ENCODE results near the gene VPS45. TPM values are rescaled to one million over a fixed set of nuclear protein-coding genes. Genes with fewer than 3 reads are reported as not detected.

VPS45 gene
- total RNA-seq, result 41.7 TPM
- polyA plus RNA-seq (ENCODE audit: insufficient read depth, low read depth, low replicate concordance), result 33.1 TPM
- long read RNA-seq, donor 1, partial matches to known transcripts, result 7 of 13 reads
- long read RNA-seq, donor 1, other reads (novel, unspliced or antisense), result 0 of 13 reads
- long read RNA-seq, donor 2, transcript VPS45-202 (15 exons, 2,790 nt), result major isoform, 6 of 10 reads
- long read RNA-seq, donor 2, partial matches to known transcripts, result 0 of 10 reads
- long read RNA-seq, donor 2, other reads (novel, unspliced or antisense), result 0 of 10 reads
- long read RNA-seq, donor 3, transcript VPS45-202 (15 exons, 2,790 nt), result major isoform, 11 of 14 reads
- long read RNA-seq, donor 3, partial matches to known transcripts, result 0 of 14 reads
- long read RNA-seq, donor 3, other reads (novel, unspliced or antisense), result 0 of 14 reads
- long read RNA-seq, donor 4, transcript VPS45-202 (15 exons, 2,790 nt), result major isoform, 6 of 8 reads
- long read RNA-seq, donor 4, partial matches to known transcripts, result 0 of 8 reads
- long read RNA-seq, donor 4, other reads (novel, unspliced or antisense), result 0 of 8 reads
- long read RNA-seq, donor 5, partial matches to known transcripts, result 0 of 1 reads
- long read RNA-seq, donor 5, other reads (novel, unspliced or antisense), result 0 of 1 reads
- long read RNA-seq, donor 6, transcript VPS45-202 (15 exons, 2,790 nt), result major isoform, 12 of 43 reads
- long read RNA-seq, donor 6, partial matches to known transcripts, result 28 of 43 reads
- long read RNA-seq, donor 6, other reads (novel, unspliced or antisense), result 0 of 43 reads
- long read RNA-seq, donor 7, transcript VPS45-202 (15 exons, 2,790 nt), result major isoform, 16 of 23 reads
- long read RNA-seq, donor 7, partial matches to known transcripts, result 1 of 23 reads
- long read RNA-seq, donor 7, other reads (novel, unspliced or antisense), result 6 of 23 reads
- long read RNA-seq, donor 8, partial matches to known transcripts, result 11 of 20 reads
- long read RNA-seq, donor 8, other reads (novel, unspliced or antisense), result 0 of 20 reads
- long read RNA-seq, donor 9, transcript VPS45-202 (15 exons, 2,790 nt), result major isoform, 5 of 8 reads
- long read RNA-seq, donor 9, partial matches to known transcripts, result 0 of 8 reads
- long read RNA-seq, donor 9, other reads (novel, unspliced or antisense), result 0 of 8 reads
- long read RNA-seq, donor 10, transcript VPS45-202 (15 exons, 2,790 nt), result major isoform, 5 of 23 reads
- long read RNA-seq, donor 10, partial matches to known transcripts, result 14 of 23 reads
- long read RNA-seq, donor 10, other reads (novel, unspliced or antisense), result 0 of 23 reads

- intact Hi-C loops (cut with DNase I), result no loop called here
- FAIRE-seq, result no peak
Observed at GRCh38 chr1:150067184-150068108, at the start of gene VPS45. Gene VPS45, plus strand, starts transcription at chr1:150067776. Its CDS starts 82 bp downstream, at chr1:150067858.

GRCh38 chr1:150018165-150018564 lies 49.4 kb upstream of the VPS45 start:
- no peak for DNase-seq
- Histone ChIP-seq H3K9ac (ENCODE audit: low read length in 3 of 3) (no peak overlapping the region), H3K9me3 (ENCODE audit: control insufficient read depth in 2 of 3, insufficient read depth in 1 of 3, low read length in 3 of 3) (no peaks in the 10 kb centered on the region), H3K27me3 (ENCODE audit: control insufficient read depth, insufficient read depth, low read length) (no peaks in the 10 kb centered on the region), H3K27ac (ENCODE audit: low read depth in 2 of 2, low read length in 2 of 2) (no peak overlapping the region), H3K36me3 (ENCODE audit: control insufficient read depth in 2 of 3, insufficient read depth in 3 of 3, low read length in 3 of 3) (no peaks in the 10 kb centered on the region), H3K4me1 (ENCODE audit: control insufficient read depth in 2 of 3, insufficient read depth in 2 of 3, low read depth in 1 of 3, low read length in 3 of 3) (peaks cover 0 to 9% (median 7%) of the 10 kb centered on the region in 3 donors), H3K4me3 (ENCODE audit: low read length in 3 of 3) (no peak overlapping the region)
- TF ChIP-seq CTCF (IDR thresholded peaks at IDR 0.05; ENCODE audit: borderline replicate concordance, extremely low read depth, insufficient read depth), result no peak
- intact Hi-C loops (cut with DNase I), result no loop called here
- FAIRE-seq, result no peak

More at GRCh38 chr1:150067184-150068108, at the start of gene VPS45:
- Histone ChIP-seq H3K4me3 (ENCODE audit: low read length in 3 of 3) (peak within 1 kb of the TSS; percentile 95 to 99 (median 99)), H3K4me1 (ENCODE audit: control insufficient read depth in 2 of 3, insufficient read depth in 2 of 3, low read depth in 1 of 3, low read length in 3 of 3) (peaks cover 0 to 12% (median 3%) of the 10 kb centered on the region in 3 donors), H3K36me3 (ENCODE audit: control insufficient read depth in 2 of 3, insufficient read depth in 3 of 3, low read length in 3 of 3) (peaks cover 0 to 4% (median 0%) of the 10 kb centered on the region in 3 donors), H3K9me3 (ENCODE audit: control insufficient read depth in 2 of 3, insufficient read depth in 1 of 3, low read length in 3 of 3) (no peaks in the 10 kb centered on the region), H3K27me3 (ENCODE audit: control insufficient read depth, insufficient read depth, low read length) (no peaks in the 10 kb centered on the region), H3K9ac (ENCODE audit: low read length in 3 of 3) (peak within 1 kb of the TSS; percentile 86 to 99 (median 99)), H3K27ac (ENCODE audit: low read depth in 2 of 2, low read length in 2 of 2) (peak within 1 kb of the TSS; percentile 91 to 94)
- no peak for TF ChIP-seq CTCF (IDR thresholded peaks at IDR 0.05; ENCODE audit: borderline replicate concordance, extremely low read depth, insufficient read depth)
- DNase-seq, result peak; percentile 95 to 98 (median 96)

- H3K9me3 ChIP-seq (ENCODE audit: control insufficient read depth in 2 of 3, insufficient read depth in 1 of 3, low read length in 3 of 3), result no peaks in the 10 kb centered on the region
- no peak for FAIRE-seq
- peaks cover 0 to 9% (median 7%) of the 10 kb centered on the region in 3 donors for H3K4me1 ChIP-seq (ENCODE audit: control insufficient read depth in 2 of 3, insufficient read depth in 2 of 3, low read depth in 1 of 3, low read length in 3 of 3)
- no peak overlapping the region for H3K4me3 ChIP-seq (ENCODE audit: low read length in 3 of 3)
- no peaks in the 10 kb centered on the region for H3K27me3 ChIP-seq (ENCODE audit: control insufficient read depth, insufficient read depth, low read length)
- no peaks in the 10 kb centered on the region for H3K36me3 ChIP-seq (ENCODE audit: control insufficient read depth in 2 of 3, insufficient read depth in 3 of 3, low read length in 3 of 3)
- peak overlapping the region in 1 of 3 donors; percentile 28 for H3K9ac ChIP-seq (ENCODE audit: low read length in 3 of 3)
- intact Hi-C loops (cut with DNase I), result no loop called here
- no peak for TF ChIP-seq CTCF (IDR thresholded peaks at IDR 0.05; ENCODE audit: borderline replicate concordance, extremely low read depth, insufficient read depth)
- no peak for DNase-seq
- peak overlapping the region in 1 of 2 donors; percentile 5 for H3K27ac ChIP-seq (ENCODE audit: low read depth in 2 of 2, low read length in 2 of 2)
Observed at GRCh38 chr1:150020711-150021110, 46.9 kb upstream of the VPS45 start.

All from kidney (tissue), 22 donors.